HepG2 (cell line): ENCODE data around the gene RFX2. TPM values are rescaled to one million over a fixed set of nuclear protein-coding genes. Genes with fewer than 3 reads are reported as not detected.

Experiments
- BRCA1 ChIP-seq: sonication (generic); formaldehyde crosslinking; IDR thresholded peaks from 2 replicates; pipeline ENCODE4 v1.4.0; 2020; ENCODE audit warnings: missing genetic modification reagents
- FOXJ3 ChIP-seq: sonication (generic); formaldehyde crosslinking; IDR thresholded peaks from 2 replicates; pipeline ENCODE4 v1.4.0; 2020; ENCODE audit warnings: missing genetic modification reagents, mild to moderate bottlenecking, borderline replicate concordance
- GFI1 ChIP-seq: sonication (generic); formaldehyde crosslinking; IDR thresholded peaks from 2 replicates; pipeline ENCODE4 v1.5.0; 2020; ENCODE audit warnings: missing genetic modification reagents, mild to moderate bottlenecking, borderline replicate concordance
- HMGA1 ChIP-seq: sonication (generic); formaldehyde crosslinking; conservative IDR thresholded peaks from 2 replicates; pipeline ENCODE4 v1.4.0; 2020; ENCODE audit warnings: missing genetic modification reagents
- HNRNPL ChIP-seq: fragments of 200-400 bp; formaldehyde crosslinking; IDR thresholded peaks from 2 replicates; pipeline ENCODE4 v1.6.1; 2017; ENCODE audit warnings: mild to moderate bottlenecking, low read depth, low read length
- HNRNPUL1 ChIP-seq: fragments of 200-400 bp; formaldehyde crosslinking; IDR thresholded peaks from 2 replicates; pipeline ENCODE4 v1.6.1; 2017; ENCODE audit warnings: low read depth, mild to moderate bottlenecking, low read length, moderate library complexity
- JUND ChIP-seq: sonication (generic); formaldehyde crosslinking; IDR thresholded peaks from 2 replicates; pipeline ENCODE4 v1.8.0; 2022; ENCODE audit warnings: mild to moderate bottlenecking, missing genetic modification reagents
- KDM2A ChIP-seq: sonication (generic); formaldehyde crosslinking; IDR thresholded peaks from 2 replicates; pipeline ENCODE4 v1.4.0; 2020; ENCODE audit warnings: low read depth, missing genetic modification reagents, borderline replicate concordance
- KLF13 ChIP-seq: sonication (generic); formaldehyde crosslinking; IDR thresholded peaks from 2 replicates; pipeline ENCODE4 v1.4.0; 2020; ENCODE audit warnings: mild to moderate bottlenecking, missing genetic modification reagents
- MAX ChIP-seq: IDR thresholded peaks from 2 replicates; pipeline ENCODE4 v1.6.1; 2012; ENCODE audit warnings: inconsistent platforms
- MTF1 ChIP-seq: sonication (generic); formaldehyde crosslinking; IDR thresholded peaks from 2 replicates; pipeline ENCODE4 v1.5.0; 2020; ENCODE audit warnings: missing genetic modification reagents
- ONECUT2 ChIP-seq: sonication (generic); formaldehyde crosslinking; IDR thresholded peaks from 2 replicates; pipeline ENCODE4 v1.4.0; 2020; ENCODE audit warnings: missing genetic modification reagents
- POLR2AphosphoS5 ChIP-seq: IDR thresholded peaks from 2 replicates; pipeline ENCODE4 v1.6.1; 2012; ENCODE audit warnings: low read depth, low read length
- RFX1 ChIP-seq: fragments of 450-650 bp; IDR thresholded peaks from 2 replicates; pipeline ENCODE4 v1.6.1; 2017
- SALL2 ChIP-seq: sonication (generic); formaldehyde crosslinking; IDR thresholded peaks from 2 replicates; pipeline ENCODE4 v1.8.1; 2023; ENCODE audit warnings: mild to moderate bottlenecking, missing genetic modification reagents, inconsistent platforms
- SMAD1 ChIP-seq: sonication (generic); formaldehyde crosslinking; IDR thresholded peaks from 2 replicates; pipeline ENCODE4 v1.4.0; 2020; ENCODE audit warnings: missing genetic modification reagents, low read depth, mild to moderate bottlenecking, borderline replicate concordance
- SSRP1 ChIP-seq: IDR thresholded peaks from 2 replicates; pipeline ENCODE4 v1.6.1; 2016; ENCODE audit warnings: control low read depth
- TBP ChIP-seq: sonication (generic); formaldehyde crosslinking; IDR thresholded peaks from 2 replicates; pipeline ENCODE4 v1.5.0; 2020; ENCODE audit warnings: missing genetic modification reagents
- TCF7L2 ChIP-seq: IDR thresholded peaks from 2 replicates; pipeline ENCODE4 v1.6.1; 2011; ENCODE audit warnings: mild to moderate bottlenecking, low read depth, low read length, moderate library complexity
- TRIM24 ChIP-seq: sonication (generic); formaldehyde crosslinking; IDR thresholded peaks from 2 replicates; pipeline ENCODE4 v1.8.0; 2022; ENCODE audit warnings: mild to moderate bottlenecking, missing genetic modification reagents
- U2AF1 ChIP-seq: fragments of 200-400 bp; formaldehyde crosslinking; optimal IDR thresholded peaks from 2 replicates; pipeline ENCODE3; 2017; ENCODE audit warnings: mild to moderate bottlenecking, low read depth, low read length
- ZNF20 ChIP-seq: sonication (generic); formaldehyde crosslinking; IDR thresholded peaks from 2 replicates; pipeline ENCODE4 v1.4.0; 2020; ENCODE audit warnings: mild to moderate bottlenecking, moderate library complexity, missing genetic modification reagents
- ZNF33A ChIP-seq: sonication (generic); formaldehyde crosslinking; IDR thresholded peaks from 2 replicates; pipeline ENCODE4 v1.5.1; 2020; ENCODE audit warnings: missing genetic modification reagents, mild to moderate bottlenecking, moderate library complexity, borderline replicate concordance
- ZNF547 ChIP-seq: sonication (generic); formaldehyde crosslinking; IDR thresholded peaks from 2 replicates; pipeline ENCODE4 v1.5.1; 2020; ENCODE audit warnings: mild to moderate bottlenecking, missing genetic modification reagents
- ZNF607 ChIP-seq: sonication (generic); formaldehyde crosslinking; IDR thresholded peaks from 2 replicates; pipeline ENCODE4 v1.5.1; 2020; ENCODE audit warnings: missing genetic modification reagents, mild to moderate bottlenecking, borderline replicate concordance
- polyA plus RNA-seq, 8 experiments: library from polyadenylated mRNA; depleted of rRNA in 3 of 8; stranded (reverse) in 7 of 8; unstranded in 1 of 8; fragments of >200 nt; fragmentation: Illumina TruSeq in 4 of 8; extraction: Trizol in 4 of 8; gene quantifications; 2 replicates each; pipeline versions ENCODE4 v1.2.1 to v1.2.3, GENCODE V29; 2011 to 2016; ENCODE audit warnings: low read depth in 4 of 8, missing spikeins in 1 of 8, mixed read lengths in 1 of 8; ENCODE audit not compliant: insufficient read depth in 1 of 8
- total RNA-seq, 5 experiments: library from RNA; depleted of rRNA; stranded (reverse); fragments of >200 nt; fragmentation: Illumina TruSeq; extraction: Trizol; gene quantifications; 2 replicates each; pipeline ENCODE4 v1.2.3, GENCODE V29; 2016; ENCODE audit warnings: low read depth in 1 of 5

RFX2 gene
- total and polyA plus RNA-seq, 2 of the 13 experiments (the other 11 are each of a cell fraction or from before 2014, with no cell fraction given), result 2.8 to 3.3 TPM

GRCh38 chr19:5961969-5962945, 148.0 kb downstream of the RFX2 start (continued):
- no peak for TF ChIP-seq ZNF547 (CRISPR knock-in tag)
- TF ChIP-seq HNRNPUL1, result no peak
- TF ChIP-seq SALL2 (CRISPR knock-in tag), result peak; percentile 42; the same call in 1 of the 2 replicates
- no peak for TF ChIP-seq HMGA1 (CRISPR knock-in tag)
- peak; percentile 47 for TF ChIP-seq ZNF607 (CRISPR knock-in tag)
- TF ChIP-seq TRIM24 (CRISPR knock-in tag), result no peak
- TF ChIP-seq TCF7L2, result no peak
- TF ChIP-seq HNRNPL, result 0 out of 2 replicates have a peak, but pooled peaks have one; percentile 18
- peak; percentile 61 for TF ChIP-seq POLR2AphosphoS5
- TF ChIP-seq KLF13 (CRISPR knock-in tag), result peak; percentile 81; the same call in 1 of the 2 replicates
- no peak for TF ChIP-seq ZNF20 (CRISPR knock-in tag)
- TF ChIP-seq BRCA1 (CRISPR knock-in tag), result peak; percentile 78; the same call in 1 of the 2 replicates
- no peak for TF ChIP-seq ONECUT2 (CRISPR knock-in tag)
- peak; percentile 7; the same call in 1 of the 2 replicates for TF ChIP-seq KDM2A (CRISPR knock-in tag)
- peak; percentile 71 for TF ChIP-seq SSRP1 (CRISPR knock-in tag)
- TF ChIP-seq MTF1 (CRISPR knock-in tag), result no peak
- peak; percentile 86 for TF ChIP-seq U2AF1
- no peak for TF ChIP-seq TBP
- no peak for TF ChIP-seq RFX1
- peak; percentile 74 for TF ChIP-seq GFI1 (CRISPR knock-in tag)
- peak; percentile 47; the same call in 1 of the 2 replicates for TF ChIP-seq JUND
- TF ChIP-seq SMAD1 (CRISPR knock-in tag), result peak; percentile 97
- TF ChIP-seq ZNF33A (CRISPR knock-in tag), result peak; percentile 94; the same call in 1 of the 2 replicates
- peak; percentile 79; the same call in 1 of the 2 replicates for TF ChIP-seq FOXJ3 (CRISPR knock-in tag)
- peak; percentile 96 for TF ChIP-seq MAX
